Measurements from ENCODE around the gene CCM2L. TPM values are rescaled to one million over a fixed set of nuclear protein-coding genes. Genes with fewer than 3 reads are reported as not detected.
A peak's percentile ranks its signal among the peaks of the same experiment; 100 is the strongest.
"Not testable (repeated sequence)": the region's sequence is repeated elsewhere in the genome, so short reads cannot be mapped to it uniquely, and the experiment has no call there.

The CCM2L gene
- total RNA-seq, 1 donor from 2014 or later, result 17.3 TPM

- no peak for DNase-seq (ENCODE audit: low read depth in 2 of 2)
These were observed 18.6 kb downstream of the CCM2L start for GRCh38 chr20:32028647-32029372.

GRCh38 chr20:32029561-32029960 is 19.3 kb downstream of the CCM2L start:
- DNase-seq (ENCODE audit: low read depth in 2 of 2), result no peak

GRCh38 chr20:32031007-32031958 is 21.0 kb downstream of the CCM2L start:
- peak; percentile 50 to 79 for DNase-seq (ENCODE audit: low read depth in 2 of 2)

- no peak for DNase-seq (ENCODE audit: low read depth in 2 of 2)
These were observed 23.1 kb downstream of the CCM2L start for GRCh38 chr20:32033316-32033715.

GRCh38 chr20:32033721-32034120 is 23.5 kb downstream of the CCM2L start:
- DNase-seq (ENCODE audit: low read depth in 2 of 2), result not testable (repeated sequence)

- DNase-seq (ENCODE audit: low read depth in 2 of 2), result peak in 1 of 2 donors; percentile 16
These were observed 24.6 kb downstream of the CCM2L start for GRCh38 chr20:32034581-32035425.

GRCh38 chr20:32035426-32035779 is 25.2 kb downstream of the CCM2L start:
- no peak for DNase-seq (ENCODE audit: low read depth in 2 of 2)

GRCh38 chr20:32036252-32036651 is 26.0 kb downstream of the CCM2L start:
- DNase-seq (ENCODE audit: low read depth in 2 of 2), result no peak

- no peak for DNase-seq (ENCODE audit: low read depth in 2 of 2)
These were observed 26.7 kb downstream of the CCM2L start for GRCh38 chr20:32036716-32037485.

GRCh38 chr20:32037929-32038328 is 27.7 kb downstream of the CCM2L start:
- DNase-seq (ENCODE audit: low read depth in 2 of 2), result peak in 1 of 2 donors; percentile 12

- no peak for DNase-seq (ENCODE audit: low read depth in 2 of 2)
These were observed 30.1 kb downstream of the CCM2L start for GRCh38 chr20:32040142-32040953.

- no peak for DNase-seq (ENCODE audit: low read depth in 2 of 2)
These were observed 35.8 kb downstream of the CCM2L start for GRCh38 chr20:32045999-32046398.

GRCh38 chr20:32050324-32050841 is 40.1 kb downstream of the CCM2L start:
- no peak for DNase-seq (ENCODE audit: low read depth in 2 of 2)

GRCh38 chr20:32050851-32051556 is 40.8 kb downstream of the CCM2L start:
- no peak for DNase-seq (ENCODE audit: low read depth in 2 of 2)

GRCh38 chr20:32051720-32052089 is 41.5 kb downstream of the CCM2L start:
- no peak for DNase-seq (ENCODE audit: low read depth in 2 of 2)

GRCh38 chr20:32052090-32052777 is 42.0 kb downstream of the CCM2L start, which contains the start of gene HCK:
Gene HCK (plus strand): TSS chr20:32052242.
- no peak for DNase-seq (ENCODE audit: low read depth in 2 of 2)

- DNase-seq (ENCODE audit: low read depth in 2 of 2), result no peak
These were observed 42.6 kb downstream of the CCM2L start for GRCh38 chr20:32052778-32053362.

GRCh38 chr20:32053648-32054047 is 43.4 kb downstream of the CCM2L start:
- DNase-seq (ENCODE audit: low read depth in 2 of 2), result no peak
